NCI-H2227 (cell line): ENCODE data around the gene CCAR1.
"Not testable (repeated sequence)": the region's sequence is repeated elsewhere in the genome, so short reads cannot be mapped to it uniquely, and the experiment has no call there.

Experiments
- DNase-seq: peaks from one replicate; lab custom pipeline; 2025; ENCODE audit not compliant: unreplicated experiment; lab: John Stamatoyannopoulos, UW

Gene CCAR1

DNA sequence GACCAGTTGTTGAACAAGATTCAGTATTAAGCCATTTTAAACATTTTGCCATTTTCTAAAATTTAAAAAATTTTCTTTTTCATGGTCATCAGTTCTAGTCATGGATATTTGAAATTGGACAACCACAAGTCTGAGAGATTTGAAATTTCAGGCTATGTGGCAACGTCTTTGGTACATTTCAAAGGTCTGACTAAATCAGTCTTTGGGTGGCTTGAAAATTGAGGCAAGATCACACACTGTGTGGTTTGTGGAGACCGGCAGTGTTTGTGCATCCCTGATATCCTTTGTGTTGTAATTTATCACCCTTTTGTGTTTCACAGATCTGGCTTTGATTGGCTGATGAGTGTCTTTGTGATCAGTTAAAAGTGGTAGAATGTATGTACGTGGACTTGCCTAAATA, 35.7 kb downstream of the CCAR1 start:
- DNase-seq = no peak

- no peak for DNase-seq
These were observed 38.3 kb downstream of the CCAR1 start for GRCh38 chr10:68759223-68759863.

DNA sequence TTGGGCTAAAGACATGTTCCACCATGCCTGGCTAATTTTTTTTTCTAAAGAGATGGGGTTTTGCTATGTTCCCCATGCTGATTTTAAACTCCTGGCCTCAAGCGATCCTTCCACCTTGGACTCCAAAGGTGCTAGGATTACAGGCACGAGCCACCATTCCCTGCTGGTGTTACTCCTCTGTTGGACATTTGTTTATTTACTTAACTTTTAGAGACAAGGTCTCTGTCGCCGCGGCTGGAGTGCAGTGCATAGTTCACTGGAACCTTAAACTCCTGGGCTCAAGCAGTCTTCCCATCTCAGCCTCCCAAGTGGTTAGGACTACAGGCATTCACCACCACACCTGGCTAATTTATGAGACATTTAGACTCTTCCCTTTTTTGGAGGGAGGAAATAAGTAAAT, 38.9 kb downstream of the CCAR1 start:
- no peak for DNase-seq

DNA sequence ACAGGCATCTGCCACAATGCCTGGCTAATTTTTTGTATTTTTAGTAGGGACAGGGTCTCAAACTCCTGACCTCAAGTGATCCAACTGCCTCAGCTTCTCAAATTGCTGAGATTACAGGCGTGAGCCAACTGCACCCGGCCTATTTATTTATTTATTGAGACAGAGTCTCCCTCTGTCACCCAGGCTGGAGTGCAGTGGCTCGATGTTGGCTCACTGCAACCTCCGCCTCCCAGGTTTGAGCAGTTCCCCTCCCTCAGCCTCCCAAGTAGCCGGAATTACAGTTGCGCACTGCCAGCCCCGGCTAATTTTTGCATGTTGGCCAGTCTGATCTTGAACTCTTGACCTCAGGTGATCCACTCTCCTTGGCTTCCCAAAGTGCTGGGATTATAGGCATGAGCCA, 46.4 kb downstream of the CCAR1 start:
- DNase-seq = not testable (repeated sequence)

DNA sequence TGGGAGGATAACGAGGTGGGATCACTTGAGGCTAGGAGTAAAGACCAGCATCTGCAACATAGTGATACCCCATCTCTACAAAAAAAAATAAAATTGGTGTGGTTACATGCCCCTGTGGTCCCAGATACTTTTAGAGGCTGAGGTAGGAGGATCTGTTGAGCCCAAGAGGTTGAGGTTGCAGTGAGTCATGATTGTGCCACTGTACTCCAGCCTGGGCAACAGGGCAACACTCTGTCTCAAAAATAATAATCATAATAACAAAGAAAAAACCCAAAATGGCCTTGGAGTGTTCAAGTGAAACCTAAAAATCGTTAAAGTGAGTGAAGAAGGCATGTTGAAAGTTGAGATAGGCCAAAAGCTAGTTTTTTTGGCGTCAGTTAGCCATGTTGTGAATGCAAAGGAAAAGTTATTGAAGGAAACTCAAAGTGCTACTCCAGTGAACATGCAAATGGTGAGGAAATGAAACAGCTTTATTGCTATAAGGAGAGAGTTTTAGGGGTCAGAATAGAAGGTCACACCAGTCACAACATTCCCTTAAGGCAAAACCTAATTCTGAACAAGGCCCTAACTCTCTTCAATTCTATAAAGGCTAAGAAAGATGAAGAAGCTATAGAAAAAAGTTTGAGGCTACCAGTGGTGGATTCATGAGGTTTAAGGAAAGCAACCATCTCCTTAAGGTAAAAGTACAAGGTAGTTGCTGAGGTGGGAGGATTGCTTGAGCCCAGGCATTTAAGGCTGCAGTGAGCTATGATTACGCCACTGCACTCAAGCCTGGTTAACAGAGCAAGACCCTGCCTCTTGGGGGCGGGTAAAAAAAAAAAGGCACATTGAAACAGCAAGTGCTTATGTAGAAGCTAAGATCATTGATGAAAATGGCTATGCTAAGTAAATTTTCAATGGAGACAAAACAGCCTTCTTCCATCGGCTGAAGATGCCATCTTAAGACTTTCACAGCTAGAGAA, 60.9 kb downstream of the CCAR1 start:
- no peak for DNase-seq

- no peak for DNase-seq
These were observed 63.4 kb downstream of the CCAR1 start for GRCh38 chr10:68784476-68784875.

DNA sequence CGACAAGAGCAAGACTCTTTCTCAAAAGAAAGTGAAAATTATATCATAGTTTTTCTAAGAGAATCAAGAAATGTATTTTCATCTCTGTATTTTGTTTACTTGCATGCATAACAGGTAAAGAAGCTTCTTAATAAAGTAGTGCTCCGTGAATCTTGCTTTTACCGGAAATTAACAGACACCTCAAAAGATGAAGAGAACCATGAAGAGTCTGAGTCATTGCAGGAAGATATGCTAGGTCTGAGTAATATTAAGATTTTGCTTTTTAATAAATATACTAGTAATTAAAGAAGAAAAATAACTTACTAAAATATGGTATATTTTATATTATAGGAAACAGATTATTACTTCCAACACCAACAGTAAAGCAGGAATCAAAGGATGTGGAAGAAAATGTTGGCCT, 66.8 kb downstream of the CCAR1 start:
- DNase-seq = no peak

DNA sequence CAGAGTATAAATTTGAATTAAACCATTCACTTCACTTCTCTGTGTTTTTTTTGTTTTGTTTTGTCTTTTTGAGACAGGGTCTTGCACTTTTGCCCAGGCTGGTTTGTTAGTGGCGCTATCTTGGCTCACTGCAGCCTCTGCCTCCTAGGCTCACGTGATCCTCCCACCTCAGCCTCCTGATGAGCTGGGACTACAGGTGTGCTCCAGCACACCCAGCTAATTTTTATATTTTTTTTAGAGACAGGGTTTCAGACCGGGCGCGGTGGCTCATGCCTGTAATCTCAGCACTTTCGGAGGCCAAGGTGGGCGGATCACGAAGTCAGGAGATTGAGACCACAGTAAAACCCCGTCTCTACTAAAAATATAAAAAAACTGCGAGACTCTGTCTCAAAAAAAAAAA, 69.4 kb downstream of the CCAR1 start:
- no peak for DNase-seq

- no peak for DNase-seq
These were observed 71.1 kb downstream of the CCAR1 start for GRCh38 chr10:68792115-68792514.

GRCh38 chr10:68795886-68796532, 75.0 kb downstream of the CCAR1 start:
- DNase-seq = no peak

DNA sequence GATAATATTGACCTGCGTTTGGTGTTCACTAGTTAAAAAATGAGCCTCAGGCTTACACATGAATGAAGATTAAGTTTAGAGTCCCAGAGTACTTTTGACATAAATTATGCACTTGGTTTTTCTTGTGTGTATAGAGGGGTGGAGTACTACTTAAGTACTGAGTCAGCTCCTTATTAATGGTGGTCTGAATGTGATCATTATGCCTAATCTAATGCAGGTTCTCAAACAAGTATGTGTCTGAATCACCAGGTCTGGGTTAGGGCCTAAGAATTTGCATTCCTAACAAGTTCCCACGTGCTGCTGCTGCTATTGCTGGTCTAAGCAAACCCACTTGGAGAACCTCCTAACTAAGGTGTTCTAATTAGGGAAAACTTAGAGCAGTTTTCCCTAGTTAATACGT, 75.6 kb downstream of the CCAR1 start:
- no peak for DNase-seq

GRCh38 chr10:68800211-68800610, 79.2 kb downstream of the CCAR1 start:
- no peak for DNase-seq

DNA sequence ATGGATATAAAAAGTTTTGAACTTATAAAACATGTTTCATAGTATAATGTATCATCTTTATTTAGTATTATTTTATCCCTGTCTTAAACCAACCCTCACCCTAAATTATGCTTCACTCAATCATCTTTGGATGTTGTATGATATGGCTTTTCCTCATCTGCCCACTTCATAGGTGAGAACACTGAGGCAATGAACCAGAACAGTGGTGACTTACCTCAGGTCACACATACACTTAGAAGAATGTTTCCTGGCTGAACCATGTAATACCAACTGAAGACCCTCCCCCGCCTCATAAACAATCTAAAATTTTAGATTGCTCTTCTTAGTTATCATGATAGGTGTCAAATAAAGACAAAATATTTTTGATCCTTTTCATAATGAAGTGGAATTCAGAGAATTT, 83.7 kb downstream of the CCAR1 start:
- no peak for DNase-seq

GRCh38 chr10:68810830-68811229, 89.8 kb downstream of the CCAR1 start:
- not testable (repeated sequence) for DNase-seq

GRCh38 chr10:68811314-68812009, 90.4 kb downstream of the CCAR1 start:
- no peak for DNase-seq

DNA sequence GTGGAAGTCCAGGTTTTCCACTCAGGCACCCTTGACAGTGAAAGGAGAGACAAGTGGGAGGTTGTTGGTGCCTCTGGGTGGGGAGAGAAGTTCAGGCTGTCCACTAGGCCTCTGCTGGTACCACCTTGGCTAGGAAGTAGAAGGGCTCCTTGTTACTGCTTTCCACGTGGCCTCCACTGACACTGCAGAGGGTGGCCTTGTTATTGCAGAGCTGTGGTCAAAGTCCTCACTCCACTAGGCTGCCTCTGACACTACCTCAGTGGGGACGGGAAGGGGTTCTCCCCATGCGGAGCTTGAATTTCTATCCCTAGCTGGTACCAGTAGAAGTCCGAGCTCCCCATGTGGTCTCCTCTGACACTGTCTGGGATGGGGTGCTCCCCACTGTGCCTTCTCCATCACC, 91.4 kb downstream of the CCAR1 start:
- DNase-seq = no peak

- DNase-seq = no peak
These were observed 92.5 kb downstream of the CCAR1 start for GRCh38 chr10:68813559-68813958.

DNA sequence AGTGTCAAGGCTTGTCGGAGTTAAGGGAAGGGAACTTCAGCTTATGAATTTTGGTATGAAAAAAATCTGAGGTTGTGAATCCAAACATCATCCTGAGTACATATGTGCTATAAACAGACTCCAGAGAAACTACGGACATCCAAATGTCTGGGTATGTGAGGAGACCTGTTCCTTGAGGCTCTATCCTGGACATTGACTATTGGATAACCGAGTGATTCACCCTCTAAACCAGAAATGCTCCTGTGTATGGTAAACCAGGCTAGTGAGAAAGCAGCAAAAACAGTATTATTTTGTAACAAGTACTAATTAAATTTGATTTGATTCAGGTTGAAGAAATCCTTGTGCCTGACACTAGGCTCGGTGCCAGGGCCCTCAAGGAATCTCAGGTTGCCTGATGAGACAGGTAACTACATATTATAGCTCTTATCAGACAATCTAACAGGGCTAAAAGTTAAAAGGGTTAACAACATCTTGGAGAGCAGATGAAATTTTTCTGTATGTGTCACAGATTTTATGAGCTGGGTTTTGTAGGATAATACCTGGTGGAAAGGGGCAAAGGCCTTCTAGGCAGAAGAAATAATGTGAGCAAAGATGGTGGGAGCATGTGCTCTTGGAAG, 95.9 kb downstream of the CCAR1 start:
- no peak for DNase-seq

- DNase-seq = not testable (repeated sequence)
These were observed 99.3 kb downstream of the CCAR1 start for GRCh38 chr10:68820359-68820758.

GRCh38 chr10:68822626-68823025, 101.6 kb downstream of the CCAR1 start:
- not testable (repeated sequence) for DNase-seq
